Uterus (tissue), 4 donors: ENCODE measurements around the gene MEX3D. TPM values are rescaled to one million over a fixed set of nuclear protein-coding genes. Genes with fewer than 3 reads are reported as not detected.
A peak's percentile ranks its signal among the peaks of the same experiment; 100 is the strongest.

Source experiments
- DNase-seq, 2 donors: peaks; one replicate each; pipeline ENCODE4 v3.0.0-alpha.2; 2019 to 2020
- H3K27ac ChIP-seq, 2 donors: fragments of 200-600 bp; sonication (generic); 1 replicate in 1 of 2; 2 replicates in 1 of 2; pipeline ENCODE4 v1.5.1; 2016 to 2018
- H3K27me3 ChIP-seq, 2 donors: fragments of 200-600 bp; sonication (generic); one replicate each; pipeline ENCODE4 v1.5.1; 2018 to 2019; ENCODE audit warnings: control low read depth in 1 of 2
- H3K36me3 ChIP-seq, 2 donors: fragments of 200-600 bp; sonication (generic); one replicate each; pipeline ENCODE4 v1.5.1; 2019; ENCODE audit warnings: control low read depth in 1 of 2
- H3K4me1 ChIP-seq, 2 donors: fragments of 200-600 bp; sonication (generic); one replicate each; pipeline ENCODE4 v1.5.1; 2018 to 2019; ENCODE audit warnings: control low read depth in 1 of 2
- H3K4me3 ChIP-seq, 2 donors: fragments of 200-600 bp; sonication (generic); 1 replicate in 1 of 2; 2 replicates in 1 of 2; pipeline ENCODE4 v1.5.1; 2018 to 2019; ENCODE audit warnings: mild to moderate bottlenecking in 1 of 2
- H3K9me3 ChIP-seq, 2 donors: fragments of 200-600 bp; sonication (generic); one replicate each; pipeline ENCODE4 v1.5.1; 2019; ENCODE audit warnings: control low read depth in 1 of 2
- POLR2A ChIP-seq, 2 donors: fragments of 450-650 bp; IDR thresholded peaks; one replicate each; pipeline ENCODE4 v1.6.1; 2016; ENCODE audit warnings: antibody characterized with exemption in 2 of 2, mild to moderate bottlenecking in 1 of 2, moderate library complexity in 1 of 2
- intact Hi-C: fragments of 100-400 bp; cut with DNase I; formaldehyde crosslinking; loops from one replicate; pipeline ENCODE4 v1.15.1; 2023; ENCODE audit warnings: low total_unique reads
- total RNA-seq, 4 donors: library from RNA; depleted of rRNA in 3 of 4; stranded (reverse); fragments of >200 nt in 3 of 4; gene quantifications; one replicate each; pipeline versions ENCODE4 v1.1.0 to v1.2.4, GENCODE V29; 2014 to 2023
- TF ChIP-seq, protein P1 (sequence below), 4 experiments: fragments of 200-600 bp in 2 of 4; fragments of 450-650 bp in 2 of 4; sonication (generic) in 2 of 4; IDR thresholded peaks; one replicate each; pipeline ENCODE4 v1.5.1; 2016 to 2019; ENCODE audit warnings: antibody characterized with exemption in 4 of 4, mild to moderate bottlenecking in 2 of 4, moderate library complexity in 1 of 4
- donor health status: DM: yes; HTN: yes; CAD: no.

The MEX3D gene
- total RNA-seq, 4 donors from 2014 or later = 4.4 to 34.8 (median 23.2) TPM

DNA sequence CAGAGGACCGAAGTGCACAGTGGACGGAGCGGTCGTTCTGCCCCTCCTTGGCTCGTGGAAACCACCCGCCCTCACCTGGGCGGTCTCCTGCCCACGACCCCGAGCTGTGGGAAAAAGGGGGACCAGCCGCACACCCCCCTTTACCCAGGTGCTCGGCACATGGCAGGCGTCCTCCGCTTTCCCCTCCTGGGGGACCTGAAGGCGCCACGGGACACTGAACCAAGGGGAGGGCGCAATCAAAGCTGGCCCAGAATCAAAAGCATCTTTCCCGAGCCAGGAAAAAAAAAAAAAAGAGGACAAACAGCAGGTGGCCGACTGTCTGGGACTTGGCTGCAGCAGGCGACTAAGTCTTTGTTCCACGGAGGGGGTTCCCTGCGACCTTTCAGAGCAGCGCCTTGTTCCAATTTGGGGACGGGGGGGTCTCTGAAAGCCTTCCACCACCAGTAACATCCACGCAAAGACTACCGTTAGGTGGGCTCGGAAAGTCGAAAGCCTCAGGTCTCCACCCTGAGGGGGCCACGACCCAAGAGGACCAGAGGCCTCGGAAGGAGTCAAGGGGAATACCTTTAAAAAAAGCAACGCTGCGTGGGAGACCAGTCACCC, 23.4 kb upstream of the MEX3D start:
- TF ChIP-seq, protein P1, sequence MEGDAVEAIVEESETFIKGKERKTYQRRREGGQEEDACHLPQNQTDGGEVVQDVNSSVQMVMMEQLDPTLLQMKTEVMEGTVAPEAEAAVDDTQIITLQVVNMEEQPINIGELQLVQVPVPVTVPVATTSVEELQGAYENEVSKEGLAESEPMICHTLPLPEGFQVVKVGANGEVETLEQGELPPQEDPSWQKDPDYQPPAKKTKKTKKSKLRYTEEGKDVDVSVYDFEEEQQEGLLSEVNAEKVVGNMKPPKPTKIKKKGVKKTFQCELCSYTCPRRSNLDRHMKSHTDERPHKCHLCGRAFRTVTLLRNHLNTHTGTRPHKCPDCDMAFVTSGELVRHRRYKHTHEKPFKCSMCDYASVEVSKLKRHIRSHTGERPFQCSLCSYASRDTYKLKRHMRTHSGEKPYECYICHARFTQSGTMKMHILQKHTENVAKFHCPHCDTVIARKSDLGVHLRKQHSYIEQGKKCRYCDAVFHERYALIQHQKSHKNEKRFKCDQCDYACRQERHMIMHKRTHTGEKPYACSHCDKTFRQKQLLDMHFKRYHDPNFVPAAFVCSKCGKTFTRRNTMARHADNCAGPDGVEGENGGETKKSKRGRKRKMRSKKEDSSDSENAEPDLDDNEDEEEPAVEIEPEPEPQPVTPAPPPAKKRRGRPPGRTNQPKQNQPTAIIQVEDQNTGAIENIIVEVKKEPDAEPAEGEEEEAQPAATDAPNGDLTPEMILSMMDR (IDR thresholded peaks at IDR 0.05) = no peak
- TF ChIP-seq POLR2A (IDR thresholded peaks at IDR 0.05) = no peak

DNA sequence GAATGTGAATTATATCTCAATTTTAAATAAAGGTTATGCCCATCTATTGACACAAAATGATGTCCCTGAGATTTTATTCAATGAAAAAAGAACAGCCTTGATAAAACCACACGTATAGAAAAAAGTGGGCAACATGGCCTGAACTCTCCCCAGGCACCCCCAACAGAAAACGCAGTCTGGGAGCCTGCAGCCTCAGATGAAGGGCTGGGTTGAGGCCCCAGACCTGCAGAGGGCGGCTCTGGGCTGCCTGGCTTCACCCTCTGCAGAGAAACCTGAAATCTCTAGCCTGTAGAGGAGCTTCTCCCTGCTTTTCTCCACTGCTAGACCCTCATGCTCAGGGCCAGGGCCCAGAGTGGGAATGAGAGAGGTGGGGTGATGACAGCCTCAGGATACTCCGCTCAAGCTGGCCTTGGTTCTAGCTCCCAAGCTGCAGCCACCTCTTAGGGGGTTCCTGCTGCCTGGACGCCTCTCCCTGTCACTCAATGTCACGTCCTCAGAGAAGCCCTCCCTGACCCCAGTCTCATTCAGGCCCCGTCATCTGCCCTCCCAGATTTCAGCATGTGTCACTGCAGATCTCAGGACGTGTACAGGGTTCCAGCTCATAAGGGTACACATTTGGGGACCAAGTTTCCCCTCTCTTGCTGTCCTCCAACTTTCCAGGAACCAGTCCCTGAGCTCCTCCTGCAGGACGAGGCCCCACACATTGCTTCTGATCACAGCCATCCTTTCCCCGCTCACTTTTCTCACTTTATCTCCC, 22.7 kb upstream of the MEX3D start:
- H3K4me1 ChIP-seq = no peaks in the 10 kb centered on the region
- DNase-seq = no peak
- no peaks in the 10 kb centered on the region for H3K27me3 ChIP-seq
- H3K27ac ChIP-seq = peak overlapping the region in 1 of 2 donors; percentile 100
- peak overlapping the region; percentile 66 to 97 for H3K4me3 ChIP-seq
- no peaks in the 10 kb centered on the region for H3K36me3 ChIP-seq
- no peaks in the 10 kb centered on the region for H3K9me3 ChIP-seq
- no peak for TF ChIP-seq POLR2A (IDR thresholded peaks at IDR 0.05)
- intact Hi-C loops = no loop called here

More for the DNA sequence above, 23.4 kb upstream of the MEX3D start:
- peak overlapping the region; percentile 66 to 97 for H3K4me3 ChIP-seq
- H3K9me3 ChIP-seq = no peaks in the 10 kb centered on the region
- intact Hi-C loops = no loop called here
- no peaks in the 10 kb centered on the region for H3K36me3 ChIP-seq
- no peak for DNase-seq
- H3K4me1 ChIP-seq = no peaks in the 10 kb centered on the region
- H3K27me3 ChIP-seq = no peaks in the 10 kb centered on the region
- H3K27ac ChIP-seq = peak overlapping the region; percentile 99 to 100

DNA sequence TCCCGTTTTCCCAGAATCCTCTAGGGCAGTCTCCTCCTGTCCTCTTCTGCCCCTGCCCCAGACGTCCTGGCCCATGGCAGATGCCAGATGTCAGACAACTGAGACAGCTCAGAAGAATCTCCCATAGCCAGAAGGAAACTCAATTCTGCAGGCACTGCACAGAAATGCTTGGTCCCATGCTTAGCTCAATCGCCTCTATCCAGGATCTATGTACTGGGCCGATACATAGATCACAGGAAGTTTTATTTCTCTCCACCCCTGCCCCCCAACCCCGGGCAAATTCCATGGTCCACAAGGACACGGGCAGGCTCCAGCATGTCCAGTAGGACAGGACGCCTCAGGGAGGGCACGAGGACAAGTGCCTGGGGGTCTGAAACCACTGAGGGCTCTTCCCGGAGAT, 19.7 kb upstream of the MEX3D start:
- no peaks in the 10 kb centered on the region for H3K27me3 ChIP-seq
- no peak overlapping the region for H3K4me3 ChIP-seq
- H3K4me1 ChIP-seq = peaks cover 0 to 5% of the 10 kb centered on the region in 2 donors
- no peaks in the 10 kb centered on the region for H3K9me3 ChIP-seq
- intact Hi-C loops = no loop called here
- DNase-seq = no peak
- H3K27ac ChIP-seq = no peak overlapping the region
- no peak for TF ChIP-seq POLR2A (IDR thresholded peaks at IDR 0.05)
- TF ChIP-seq, protein P1 (IDR thresholded peaks at IDR 0.05) = no peak
- H3K36me3 ChIP-seq = no peaks in the 10 kb centered on the region

DNA sequence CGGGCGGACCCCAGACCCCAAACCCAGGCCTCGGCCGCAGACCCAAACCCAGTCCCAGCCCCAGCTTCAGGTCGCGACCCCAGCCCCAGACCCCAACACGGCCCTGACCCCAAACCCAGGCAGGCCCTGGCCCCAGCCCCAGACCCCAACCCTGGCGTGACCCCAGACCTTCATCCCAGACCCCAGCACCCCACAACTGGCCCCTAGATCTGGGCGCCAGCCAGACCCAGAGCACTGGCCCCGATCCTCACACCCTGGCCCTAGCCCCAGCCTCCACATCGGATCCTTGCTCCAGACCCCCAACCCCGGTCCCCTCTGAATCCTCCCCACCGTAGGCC, 17.1 kb upstream of the MEX3D start:
- DNase-seq = no peak
- intact Hi-C loops = no loop called here
- no peaks in the 10 kb centered on the region for H3K36me3 ChIP-seq
- TF ChIP-seq, protein P1 (IDR thresholded peaks at IDR 0.05) = no peak
- TF ChIP-seq POLR2A (IDR thresholded peaks at IDR 0.05) = no peak
- no peak overlapping the region for H3K4me3 ChIP-seq
- no peaks in the 10 kb centered on the region for H3K9me3 ChIP-seq
- H3K4me1 ChIP-seq = peaks cover 0 to 5% of the 10 kb centered on the region in 2 donors
- no peak overlapping the region for H3K27ac ChIP-seq
- no peaks in the 10 kb centered on the region for H3K27me3 ChIP-seq

DNA sequence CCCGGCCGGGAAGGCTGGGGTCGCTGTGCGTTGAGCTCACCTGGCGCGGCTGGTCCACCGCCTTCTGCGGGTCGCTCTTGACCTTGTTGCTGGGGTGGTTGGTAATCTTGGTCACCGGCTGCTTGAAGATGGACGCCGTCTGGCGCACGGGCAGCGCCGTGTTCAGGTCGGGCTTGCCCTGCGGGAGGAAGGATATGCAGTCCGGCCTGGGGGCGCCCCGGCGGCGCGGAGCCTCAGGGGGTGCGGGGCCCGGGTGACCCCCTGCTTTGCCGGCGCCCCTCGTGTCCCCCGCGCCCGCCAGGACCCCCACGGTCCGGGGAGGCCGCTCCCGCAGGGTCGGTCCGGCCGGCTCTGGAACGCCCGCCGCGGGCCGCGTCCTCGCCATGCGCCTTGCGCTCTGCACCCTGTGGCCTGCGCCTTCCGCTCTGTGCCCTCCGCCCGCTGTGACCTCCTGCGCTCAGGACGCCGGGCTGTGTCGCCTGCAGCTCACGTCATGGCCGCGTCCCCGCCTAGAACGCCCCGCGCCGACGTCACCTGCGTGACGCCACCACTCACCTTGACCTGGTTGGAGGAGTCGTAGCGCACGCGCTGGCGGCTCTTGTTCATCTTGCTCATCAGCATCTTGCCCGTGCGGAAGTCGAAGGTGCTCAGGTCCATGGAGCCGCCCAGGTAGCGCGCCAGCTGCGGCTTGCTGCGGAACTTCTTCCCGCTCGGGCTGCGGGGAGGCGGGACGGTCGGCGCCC, 16.5 kb upstream of the MEX3D start:
- no peak for DNase-seq
- TF ChIP-seq, protein P1 (IDR thresholded peaks at IDR 0.05) = no peak
- no peak for TF ChIP-seq POLR2A (IDR thresholded peaks at IDR 0.05)
- Histone ChIP-seq H3K4me1 (peaks cover 0 to 5% of the 10 kb centered on the region in 2 donors), H3K4me3 (no peak overlapping the region), H3K36me3 (no peaks in the 10 kb centered on the region), H3K27me3 (no peaks in the 10 kb centered on the region), H3K27ac (no peak overlapping the region), H3K9me3 (no peaks in the 10 kb centered on the region)
- intact Hi-C loops = no loop called here
